ENCODE measurements around the gene TRIM44.

Gene TRIM44

DNA sequence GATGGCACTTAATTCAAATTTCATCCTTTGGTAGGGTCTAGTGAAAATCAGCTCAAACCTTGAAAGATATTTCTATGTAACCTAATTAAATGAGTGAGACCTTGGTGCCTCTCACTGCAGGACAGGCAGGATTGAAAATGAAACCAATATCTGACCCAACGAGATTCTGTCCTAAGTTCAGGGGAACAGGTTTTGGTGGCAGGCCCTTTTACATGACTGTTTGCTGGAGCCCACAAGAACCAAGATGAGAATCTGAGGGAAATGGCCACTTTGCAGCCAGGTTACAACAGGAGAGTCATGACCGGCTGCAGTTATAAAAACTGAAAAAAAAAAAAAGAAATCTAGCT is 130.2 kb downstream of the TRIM44 start:
- DNase-seq, result no peak

DNA sequence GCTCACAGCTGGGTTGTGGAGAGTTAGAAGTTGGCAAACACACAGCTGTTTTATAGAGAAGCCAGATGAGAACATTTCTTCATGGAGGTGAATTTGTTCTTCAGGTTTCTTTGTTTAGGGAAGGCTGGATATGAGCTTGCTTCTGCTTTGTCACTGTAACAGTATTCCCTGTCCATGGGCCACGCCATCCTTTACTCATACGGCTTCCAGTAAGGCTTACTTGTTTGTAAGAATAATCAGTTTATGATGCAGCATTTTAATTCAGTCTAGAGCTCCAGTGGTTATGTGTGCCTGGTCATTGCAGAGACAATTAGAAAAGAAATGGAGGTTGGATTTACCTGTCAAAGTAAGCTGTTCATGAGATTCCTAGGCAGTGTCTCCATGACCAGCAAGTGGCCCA is 131.8 kb downstream of the TRIM44 start:
- no peak for DNase-seq

DNA sequence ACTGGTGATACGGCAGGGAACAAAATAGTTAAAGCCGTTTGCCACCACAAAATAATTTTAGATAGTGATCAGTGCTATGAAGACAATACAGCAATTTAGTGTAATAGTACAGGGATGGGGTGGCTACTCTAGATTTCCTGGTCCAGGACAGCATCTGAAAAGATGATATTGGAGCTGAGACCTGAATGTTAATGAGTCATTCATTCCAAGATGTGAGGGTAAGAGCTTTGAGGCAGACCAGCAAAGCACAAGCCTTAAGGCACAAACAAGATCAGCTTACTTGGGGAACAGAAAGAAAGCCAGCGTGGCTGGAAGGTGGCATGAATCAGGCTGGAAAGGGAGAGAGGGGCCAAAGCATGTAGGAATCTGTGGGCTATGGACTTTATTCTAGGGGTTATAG is 132.3 kb downstream of the TRIM44 start:
- no peak for DNase-seq

DNA sequence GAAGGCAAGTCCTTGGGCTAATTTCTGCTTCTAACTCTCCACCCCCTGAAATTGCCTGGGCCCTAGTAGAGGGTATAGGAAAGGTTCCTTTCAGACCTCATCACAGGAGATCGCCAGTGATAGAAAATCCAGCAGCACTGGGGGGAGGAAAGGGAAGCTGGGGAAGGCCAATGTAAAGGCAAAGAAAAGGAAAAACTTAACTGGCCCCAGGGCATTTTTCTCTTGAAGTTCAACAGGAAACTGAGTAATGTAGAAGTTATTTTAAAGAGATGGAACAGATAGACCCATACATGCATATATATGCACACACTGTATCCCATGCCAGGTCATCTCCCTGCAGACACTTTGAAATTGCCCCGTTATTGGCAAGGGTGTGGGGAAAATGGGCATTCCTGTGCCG is 134.0 kb downstream of the TRIM44 start:
- no peak for DNase-seq

DNA sequence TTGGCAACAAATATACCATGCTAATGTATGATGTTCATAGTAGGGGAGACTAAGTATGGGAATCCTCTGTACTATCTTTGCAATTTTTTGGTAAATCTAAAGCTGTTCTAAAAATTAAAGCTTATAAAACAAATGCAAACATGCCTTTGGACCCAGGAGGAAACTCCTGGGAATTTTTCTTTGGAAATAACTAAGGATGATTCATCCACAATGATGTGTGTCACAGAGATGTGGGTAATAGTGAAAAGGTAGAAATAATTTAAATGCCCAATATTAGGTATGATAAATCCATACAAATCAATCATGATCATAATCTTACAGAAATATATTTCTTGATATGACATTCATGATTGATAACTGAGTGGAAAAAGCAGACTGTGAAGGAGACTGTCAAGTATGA is 135.8 kb downstream of the TRIM44 start:
- no peak for DNase-seq

DNA sequence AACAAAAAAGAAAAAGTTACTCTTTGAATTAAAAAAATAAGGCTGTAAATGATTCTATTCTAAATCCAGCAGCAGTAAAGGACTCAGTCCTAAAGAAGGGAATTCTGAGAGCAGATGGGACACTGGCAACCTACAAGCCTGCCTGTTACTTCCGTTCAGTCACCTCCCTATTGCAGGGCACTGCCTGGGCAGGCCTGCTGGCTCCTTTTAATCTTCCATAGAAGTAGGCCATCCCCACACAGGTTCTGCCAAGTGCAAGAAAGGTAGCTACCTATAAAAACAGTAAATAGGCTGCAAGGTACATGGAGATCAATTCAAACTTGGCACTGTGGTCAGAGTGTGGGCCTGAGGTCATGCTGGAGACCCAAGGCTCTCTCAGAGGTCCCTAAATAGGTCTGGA is 136.4 kb downstream of the TRIM44 start:
- no peak for DNase-seq

DNA sequence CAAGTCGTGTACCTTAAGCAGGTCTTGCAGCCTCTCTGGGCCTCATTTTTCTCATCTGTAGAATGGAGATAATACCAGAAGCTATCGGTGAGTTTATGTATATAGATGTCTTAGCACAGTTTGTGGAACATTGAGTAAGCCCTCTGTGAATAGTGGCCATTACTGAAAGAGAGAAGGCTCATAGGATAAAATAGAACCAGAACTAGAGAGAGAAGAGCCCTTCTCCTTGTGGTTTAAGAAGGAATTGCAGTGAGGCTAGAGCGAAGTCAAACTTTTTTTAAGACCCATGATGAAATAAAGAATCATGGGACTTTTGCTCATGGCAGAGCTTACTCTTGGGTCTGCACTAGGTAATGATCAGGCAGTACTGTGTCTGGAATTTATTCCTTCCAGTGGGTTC is 137.1 kb downstream of the TRIM44 start:
- DNase-seq, result no peak

DNA sequence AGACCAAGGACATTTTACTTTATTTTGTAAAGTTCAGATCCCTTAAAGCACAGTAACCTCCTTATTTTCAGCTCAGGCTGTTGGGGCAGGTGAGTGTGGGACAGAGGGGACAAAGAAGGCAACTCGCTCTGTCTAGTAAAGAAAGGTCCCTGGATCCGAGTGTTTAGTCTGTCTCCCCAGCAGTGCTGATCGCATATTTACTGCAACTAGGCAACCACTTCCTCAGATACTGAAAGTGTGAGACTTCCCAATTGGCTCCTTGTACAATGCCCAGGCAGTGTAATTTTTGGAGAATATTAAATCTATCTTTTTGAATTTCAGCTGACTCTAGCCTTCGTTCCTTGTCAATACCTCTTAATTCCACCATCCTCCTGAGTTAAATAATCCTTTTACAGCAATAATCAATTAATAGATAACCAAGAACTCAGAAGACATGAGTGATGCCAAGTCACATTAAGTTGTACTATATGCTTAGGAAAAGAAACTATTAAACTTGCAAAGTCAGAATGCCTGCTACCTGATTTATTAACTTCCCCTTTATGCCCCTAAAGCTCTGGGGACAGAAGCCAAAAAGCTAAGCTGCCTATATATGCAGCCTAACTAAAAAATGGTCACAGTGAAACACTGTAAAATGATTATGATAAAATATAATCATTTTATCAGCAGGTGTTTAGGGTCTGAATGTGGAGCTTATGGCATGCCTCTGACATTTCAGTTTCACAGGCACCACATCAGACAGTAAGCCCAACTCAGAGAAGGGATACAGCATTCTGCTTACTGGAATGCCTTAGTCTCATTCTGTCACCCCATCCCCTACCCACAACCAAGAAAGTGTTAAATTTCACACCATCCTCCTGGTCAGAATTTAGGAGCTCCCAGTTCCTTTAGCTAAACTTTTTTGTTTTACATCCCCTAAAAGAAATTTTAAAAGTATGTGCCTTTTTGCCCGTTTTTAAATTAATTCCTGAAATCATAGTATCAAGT is 138.7 kb downstream of the TRIM44 start:
- no peak for DNase-seq

DNA sequence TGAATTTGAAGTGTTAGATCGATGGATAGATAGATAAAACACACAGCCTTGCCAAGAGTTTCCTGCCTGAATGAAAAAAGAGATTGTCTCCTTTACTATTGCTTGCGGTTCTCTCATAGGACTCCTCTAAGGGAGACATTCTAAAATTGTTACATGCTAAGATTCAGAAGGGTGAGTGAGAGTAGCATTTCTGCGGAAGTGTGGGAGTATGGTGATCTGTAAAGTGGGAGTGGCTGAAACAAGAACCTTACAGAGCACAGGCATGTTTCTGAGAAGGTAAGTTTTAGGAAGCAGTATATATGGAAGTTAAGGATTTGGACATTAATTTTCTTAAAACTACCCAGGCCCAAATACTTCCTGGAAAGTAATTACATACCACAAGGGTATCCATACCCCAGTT is 139.6 kb downstream of the TRIM44 start:
- no peak for DNase-seq

DNA sequence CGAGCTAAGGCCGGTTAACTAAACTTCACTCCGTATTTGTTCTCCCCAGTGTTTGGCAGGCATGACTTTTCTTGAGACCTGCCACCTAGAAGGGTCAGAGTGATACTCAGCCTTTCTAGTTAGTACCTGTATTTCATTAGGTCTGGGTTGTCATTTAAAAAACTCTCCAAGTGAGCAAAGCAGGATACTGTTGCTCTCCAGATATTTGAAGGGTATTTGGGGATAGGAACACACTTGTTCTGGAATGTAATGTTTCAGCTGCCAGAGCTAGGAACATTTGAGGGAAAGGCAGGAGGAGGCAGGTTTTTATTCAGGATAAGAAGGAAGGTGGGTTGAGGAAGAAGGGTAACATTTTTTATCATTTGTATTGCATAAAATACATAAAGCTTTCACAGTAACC is 140.1 kb downstream of the TRIM44 start:
- no peak for DNase-seq

DNA sequence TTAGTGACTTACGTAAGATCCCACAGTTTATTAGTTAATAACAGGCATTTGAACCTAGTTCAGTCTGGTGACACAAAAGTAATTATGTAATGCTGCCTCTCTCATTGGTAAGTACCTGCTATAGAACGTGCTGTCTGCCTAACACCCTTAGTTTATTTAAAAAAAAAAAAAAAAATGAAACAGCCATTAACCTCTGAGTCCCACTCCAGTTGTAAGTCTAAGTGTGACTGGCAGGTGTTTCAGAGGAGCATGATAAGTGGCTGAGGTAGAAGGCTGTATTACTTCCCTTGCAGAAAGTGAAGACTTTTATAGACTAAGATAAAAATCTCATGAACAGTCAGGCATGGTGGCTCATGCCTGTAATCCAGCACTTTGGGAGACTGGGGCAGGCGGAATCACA is 140.5 kb downstream of the TRIM44 start:
- DNase-seq, result peak in 2 of 3 experiments; percentile 58 to 60

DNA sequence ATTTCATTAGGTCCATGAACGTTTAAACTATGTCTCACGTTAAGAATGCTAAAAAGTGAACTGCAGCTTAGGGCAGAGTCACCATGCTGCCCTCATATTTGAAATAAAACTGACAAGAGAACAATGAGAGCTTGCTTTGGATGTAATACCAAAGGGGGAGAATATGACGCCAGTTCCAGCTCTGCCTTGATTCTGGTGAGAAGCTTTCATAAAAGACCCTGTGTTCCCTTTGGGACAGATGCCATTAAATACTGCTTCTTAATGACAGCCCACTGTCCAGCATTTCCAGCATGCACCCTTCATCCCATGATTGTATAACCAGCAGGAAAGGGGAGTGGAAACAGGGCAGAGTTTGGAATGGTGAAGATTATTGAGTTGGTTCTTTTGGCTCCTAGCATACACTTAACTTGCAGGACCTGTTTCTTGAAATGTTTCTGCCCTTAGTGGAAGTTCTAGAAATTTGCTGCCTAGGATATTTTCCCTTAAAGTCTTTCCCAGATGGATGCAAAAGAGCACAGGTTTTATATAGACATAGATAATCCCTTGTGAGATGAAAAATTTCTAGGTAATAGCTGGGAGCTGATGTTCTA is 142.0 kb downstream of the TRIM44 start:
- DNase-seq, result no peak

DNA sequence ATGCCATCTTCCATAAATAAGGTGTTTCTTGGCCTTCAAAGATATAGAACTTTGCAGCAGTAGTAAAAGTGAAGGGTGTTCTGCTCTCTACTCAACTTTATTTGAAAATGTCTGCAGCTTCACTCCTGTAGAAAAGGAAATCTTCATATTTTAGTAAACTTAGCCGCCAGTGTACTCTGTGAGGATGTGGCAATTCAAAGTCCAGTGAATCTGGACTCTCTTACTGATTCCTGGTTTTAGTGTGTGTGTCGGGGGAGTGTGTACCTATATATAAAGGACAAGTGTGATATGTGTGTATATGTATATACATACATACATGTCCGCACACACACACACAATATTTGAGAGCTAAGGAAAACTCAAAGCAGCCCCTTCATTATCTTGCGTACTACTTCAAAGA is 147.0 kb downstream of the TRIM44 start:
- no peak for DNase-seq

DNA sequence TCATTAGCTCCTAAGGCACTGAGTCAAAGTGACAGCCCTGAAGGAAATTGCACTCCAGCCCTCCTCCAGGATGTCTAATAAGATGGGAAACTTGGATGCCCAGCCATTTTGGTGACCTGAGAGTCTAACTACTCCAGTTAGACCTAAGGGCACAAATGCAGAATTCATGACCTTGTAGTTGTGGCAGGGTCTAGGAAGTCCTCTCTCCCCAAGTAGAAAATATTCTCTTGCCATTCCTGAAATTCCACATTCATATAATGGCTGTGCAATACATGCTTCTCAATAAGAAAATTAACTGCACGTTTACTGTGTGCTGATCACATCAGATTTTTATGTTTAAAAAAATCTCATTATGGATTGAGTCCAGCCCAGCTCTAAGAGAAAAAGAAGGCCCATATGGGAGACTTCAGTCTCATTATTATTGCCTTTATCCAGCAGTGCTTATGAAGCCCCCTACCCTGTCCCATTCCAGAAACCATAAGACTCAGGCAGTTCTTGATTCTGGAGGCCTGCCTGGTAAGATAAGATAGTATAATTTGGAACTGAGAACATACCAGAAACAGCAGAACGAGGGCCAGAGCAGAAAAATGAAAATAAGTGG is 147.6 kb downstream of the TRIM44 start:
- no peak for DNase-seq

DNA sequence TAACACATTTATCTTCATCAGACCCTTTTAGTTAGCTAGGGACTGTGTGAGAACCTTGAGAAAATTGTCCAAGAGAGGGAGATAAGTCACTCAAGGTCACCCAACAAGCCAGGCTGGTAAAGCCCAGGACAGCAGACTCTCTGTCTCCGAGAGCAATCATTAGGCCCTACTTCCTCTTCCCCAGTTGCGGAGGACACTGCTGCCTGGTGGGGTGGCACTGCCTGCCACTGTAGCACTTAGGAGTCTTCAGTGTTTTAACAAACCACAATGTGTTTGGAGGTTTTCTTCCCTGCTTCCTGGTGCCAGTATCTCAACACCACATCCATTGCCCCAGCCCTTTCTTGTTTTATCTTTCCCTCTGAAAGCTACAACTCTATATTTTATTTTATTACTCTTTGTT is 149.2 kb downstream of the TRIM44 start:
- peak in 1 of 3 experiments; percentile 14 for DNase-seq

DNA sequence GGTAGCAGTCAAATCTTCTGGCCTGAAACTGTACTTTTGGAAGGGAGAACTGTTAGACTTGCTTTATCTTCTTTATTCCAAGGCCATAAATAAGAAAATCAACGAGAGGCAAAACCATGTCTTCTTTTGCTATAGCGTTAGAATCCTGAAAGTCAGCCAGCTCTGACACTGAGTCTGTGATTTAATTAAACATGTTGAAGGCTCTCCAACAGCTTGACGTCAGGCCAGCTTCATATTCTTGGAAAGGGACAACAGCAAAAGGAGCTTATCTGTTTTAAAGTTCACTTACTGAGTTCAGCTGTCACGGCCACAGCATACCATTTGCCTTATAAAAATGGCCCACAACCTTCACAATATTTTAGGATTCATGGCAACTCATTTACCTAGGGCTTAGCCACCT is 150.3 kb downstream of the TRIM44 start:
- DNase-seq, result no peak

DNA sequence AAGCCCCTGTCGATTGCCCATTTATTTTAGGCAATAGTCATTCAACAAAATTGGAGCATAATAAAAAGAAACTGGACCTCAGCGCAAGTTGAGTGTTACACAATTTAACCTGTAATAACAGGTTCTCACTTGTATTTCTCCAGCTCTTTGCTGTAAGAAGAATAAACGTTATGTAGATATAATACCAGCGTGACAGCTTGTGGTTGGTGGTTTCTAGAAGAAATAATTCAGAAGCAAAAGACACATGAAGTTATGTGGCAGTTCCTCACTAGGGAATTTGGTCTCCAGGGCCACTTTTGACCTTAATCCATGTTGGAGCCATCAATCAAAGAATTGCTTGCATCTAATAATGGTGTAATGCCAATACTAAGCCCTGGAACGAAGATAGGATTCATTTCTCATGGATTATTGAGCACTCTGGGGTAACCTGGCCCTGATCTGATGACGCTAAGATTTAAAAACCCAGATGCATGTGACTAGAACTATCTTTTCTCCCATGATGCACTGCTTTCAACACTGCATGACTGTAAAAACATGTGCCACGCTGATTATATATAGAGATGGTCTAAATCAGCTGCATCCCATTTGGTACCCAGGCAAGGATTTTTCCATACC is 151.6 kb downstream of the TRIM44 start:
- DNase-seq, result no peak

DNA sequence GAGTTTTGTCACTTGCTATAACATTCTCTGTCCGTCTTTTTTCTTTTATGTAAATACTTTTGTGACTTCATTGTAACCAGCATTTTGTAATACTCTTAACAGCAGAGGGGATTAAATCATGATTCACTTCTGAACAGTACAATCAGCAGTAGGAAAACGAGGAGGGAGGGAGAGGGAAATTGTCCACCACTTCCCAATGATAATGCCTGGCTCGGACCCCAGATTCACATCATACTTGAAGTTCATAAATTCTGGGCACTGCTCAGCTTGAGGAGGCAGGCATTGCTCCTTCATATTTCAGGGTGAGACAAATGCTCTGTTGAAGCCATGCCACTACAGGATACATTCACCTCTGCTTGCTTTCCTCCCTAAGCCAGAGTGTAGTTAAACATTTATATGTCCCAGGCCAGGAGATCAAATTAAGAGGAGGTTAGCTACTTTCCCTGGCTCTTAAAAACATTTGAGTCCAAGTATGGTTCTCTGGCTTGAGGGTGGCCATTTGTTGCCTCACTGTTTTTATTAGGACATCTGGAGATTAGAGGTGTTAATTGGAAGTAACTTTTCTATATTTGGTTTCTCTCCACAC is 152.2 kb downstream of the TRIM44 start:
- DNase-seq, result no peak

DNA sequence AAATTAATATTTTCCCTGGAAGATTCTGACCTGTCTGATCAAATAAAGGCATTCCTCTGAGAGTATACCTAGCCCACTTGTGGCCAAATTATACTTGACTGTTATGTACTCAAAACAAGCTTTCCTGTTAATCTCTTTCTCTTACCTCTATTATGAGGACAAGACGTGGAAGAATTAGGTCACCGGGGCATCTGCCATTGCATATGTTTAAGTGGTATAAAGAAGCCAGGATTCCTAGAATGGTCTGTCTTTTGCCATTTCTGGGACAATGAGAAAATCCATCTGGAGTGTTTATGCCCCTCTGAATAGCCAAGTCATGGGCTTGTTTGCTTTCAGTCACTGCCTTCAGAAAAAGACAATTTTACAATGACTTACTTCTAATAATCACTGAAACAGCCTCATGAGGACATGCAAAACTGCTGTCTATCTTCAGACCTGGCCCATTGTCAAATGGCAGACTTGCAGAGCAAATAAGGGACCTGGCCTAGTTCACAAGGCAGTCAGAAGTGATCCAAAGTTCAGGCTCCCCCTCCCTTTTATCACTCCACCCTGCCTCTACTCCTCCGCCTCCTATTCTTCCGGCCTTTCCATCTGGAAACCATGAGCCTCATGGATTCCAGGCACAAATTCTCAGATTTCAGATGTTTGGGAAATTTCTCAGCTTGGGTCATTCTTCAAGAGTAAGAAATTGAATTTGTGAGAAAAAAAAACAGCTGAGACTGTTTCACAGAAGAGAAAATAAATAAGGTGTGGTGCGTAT is 153.2 kb downstream of the TRIM44 start:
- DNase-seq, result no peak

DNA sequence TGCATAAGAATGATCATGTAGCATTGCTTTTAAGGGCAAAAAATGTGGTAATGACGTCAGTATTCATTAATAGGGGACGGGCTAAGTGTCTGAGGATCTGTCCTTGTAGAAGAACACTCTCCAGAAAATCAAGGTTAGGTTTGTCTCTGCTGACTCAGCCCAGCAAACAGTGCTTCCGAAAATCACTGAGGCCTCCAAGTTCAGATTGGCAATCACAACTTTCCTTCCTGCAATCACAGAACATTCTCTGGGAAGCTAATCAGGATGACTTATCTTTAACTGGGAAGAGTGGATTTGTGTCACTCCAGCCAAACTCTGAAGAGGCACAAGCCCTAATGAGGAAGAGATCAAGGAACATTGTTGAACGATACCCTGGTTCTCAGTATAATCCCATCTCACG is 158.0 kb downstream of the TRIM44 start:
- DNase-seq, result no peak

DNA sequence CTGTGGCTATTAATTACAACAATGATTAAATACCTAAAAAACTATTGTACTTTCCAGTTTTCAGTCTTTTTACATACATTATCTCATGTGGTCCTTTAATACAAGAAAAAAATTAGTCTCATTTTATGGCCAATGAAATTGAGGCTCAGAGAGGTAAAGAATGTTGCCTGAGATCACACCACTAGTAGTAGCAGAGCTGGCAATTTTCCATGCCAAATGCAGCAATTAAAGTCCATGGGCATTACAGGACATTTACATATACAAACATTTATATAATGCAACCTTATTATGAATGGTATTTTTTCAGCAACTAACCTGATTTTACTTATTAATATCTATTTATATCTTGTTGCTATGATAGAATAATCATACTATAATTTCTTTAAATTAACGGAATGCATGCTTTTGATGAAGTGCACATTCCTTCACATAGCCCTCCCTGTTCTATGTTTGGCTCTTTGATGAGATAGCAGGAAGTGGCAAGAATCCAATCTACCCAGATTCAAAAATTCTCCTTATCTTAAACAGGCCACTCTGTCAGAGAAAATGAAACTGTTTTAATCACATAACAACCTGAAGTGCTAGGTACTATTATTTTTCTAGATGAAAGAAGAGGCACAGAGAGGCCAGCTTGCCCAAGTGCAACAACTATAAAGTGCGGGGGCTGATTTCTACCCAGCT is 160.4 kb downstream of the TRIM44 start:
- DNase-seq, result peak in 1 of 3 experiments; percentile 10

DNA sequence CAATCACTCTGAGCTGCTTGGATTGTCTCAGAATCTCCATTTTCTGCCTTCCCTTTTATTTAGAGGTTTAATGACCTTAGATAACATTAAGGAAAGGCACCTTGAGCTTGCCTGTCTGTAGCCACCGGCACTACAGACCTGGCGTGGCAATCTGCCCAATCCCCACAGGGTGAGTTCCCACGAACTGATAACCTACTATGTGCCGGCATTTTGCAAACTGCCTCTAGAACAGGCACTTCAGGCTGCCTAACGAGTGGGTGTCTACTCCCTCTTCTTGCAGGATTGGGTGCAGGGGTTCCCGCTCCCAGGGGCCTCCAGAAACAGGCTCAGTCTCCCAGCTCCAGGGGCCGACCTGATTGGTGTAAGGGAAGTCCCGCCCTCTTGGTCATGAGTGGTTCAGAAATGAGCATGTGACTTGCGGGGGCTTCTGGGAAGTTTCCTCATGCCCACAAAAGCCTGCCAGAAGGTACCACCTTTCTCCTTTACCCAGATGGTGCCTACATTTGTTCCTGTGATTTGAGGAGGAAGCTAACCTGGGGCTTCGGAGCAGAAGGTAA is 161.2 kb downstream of the TRIM44 start:
- no peak for DNase-seq
